T-helper 9 cell (primary cell): ENCODE data around the gene ZMIZ2.
"Not testable (repeated sequence)": the region's sequence is repeated elsewhere in the genome, so short reads cannot be mapped to it uniquely, and the experiment has no call there.

ENCODE experiments used
- DNase-seq: peaks from one replicate; pipeline ENCODE4 v3.0.0-alpha.2; 2020

Gene ZMIZ2

GRCh38 chr7:44772867-44773266 is 24.2 kb downstream of the ZMIZ2 start:
- no peak for DNase-seq

- DNase-seq: not testable (repeated sequence)
Measured at GRCh38 chr7:44774486-44774885, 25.8 kb downstream of the ZMIZ2 start.

GRCh38 chr7:44775383-44776107 is 26.9 kb downstream of the ZMIZ2 start:
- DNase-seq: no peak

GRCh38 chr7:44776211-44776610 is 27.6 kb downstream of the ZMIZ2 start:
- DNase-seq: no peak

- DNase-seq: no peak
Measured at GRCh38 chr7:44782460-44782859, 33.8 kb downstream of the ZMIZ2 start.

- DNase-seq: no peak
Measured at GRCh38 chr7:44783407-44783806, 34.8 kb downstream of the ZMIZ2 start.

- no peak for DNase-seq
Measured at GRCh38 chr7:44784364-44784763, 35.7 kb downstream of the ZMIZ2 start.

- DNase-seq: not testable (repeated sequence)
Measured at GRCh38 chr7:44785218-44785617, 36.6 kb downstream of the ZMIZ2 start.

GRCh38 chr7:44787041-44787440 is 38.4 kb downstream of the ZMIZ2 start:
- no peak for DNase-seq

- no peak for DNase-seq
Measured at GRCh38 chr7:44787762-44788161, 39.1 kb downstream of the ZMIZ2 start.

GRCh38 chr7:44789990-44790389 is 41.3 kb downstream of the ZMIZ2 start:
- DNase-seq: no peak

GRCh38 chr7:44791278-44792219 is 42.9 kb downstream of the ZMIZ2 start:
- no peak for DNase-seq

- DNase-seq: no peak
Measured at GRCh38 chr7:44793919-44794318, 45.3 kb downstream of the ZMIZ2 start.

- DNase-seq: no peak
Measured at GRCh38 chr7:44794331-44794730, 45.7 kb downstream of the ZMIZ2 start.

GRCh38 chr7:44796034-44796503 is 47.4 kb downstream of the ZMIZ2 start:
- DNase-seq: no peak

GRCh38 chr7:44796504-44797328 is 48.1 kb downstream of the ZMIZ2 start, which contains the start of gene PPIA:
Gene PPIA, plus strand, starts transcription at chr7:44796681. Its CDS starts 44 bp downstream, at chr7:44796725.
- peak; percentile 97 for DNase-seq

GRCh38 chr7:44797329-44798258 is 48.9 kb downstream of the ZMIZ2 start:
- DNase-seq: peak; percentile 75

GRCh38 chr7:44798649-44799305 is 50.1 kb downstream of the ZMIZ2 start:
- DNase-seq: no peak

GRCh38 chr7:44799939-44800338 is 51.3 kb downstream of the ZMIZ2 start:
- DNase-seq: no peak

- no peak for DNase-seq
Measured at GRCh38 chr7:44801890-44802289, 53.2 kb downstream of the ZMIZ2 start.

- no peak for DNase-seq
Measured at GRCh38 chr7:44802418-44803025, 53.9 kb downstream of the ZMIZ2 start.
